OCI-LY1 (cell line): ENCODE measurements around the gene CD3E.

Experiments used
- H2AFZ ChIP-seq: fragments of 200-600 bp; sonication (generic), shearing (Covaris generic); 2 replicates; pipeline ENCODE4 v1.6.0; 2014; ENCODE audit warnings: antibody characterized with exemption, mild to moderate bottlenecking, low read length
- H3F3A ChIP-seq: fragments of 200-600 bp; sonication (generic), shearing (Covaris generic); 2 replicates; pipeline ENCODE4 v1.6.0; 2014; ENCODE audit warnings: mild to moderate bottlenecking, antibody characterized with exemption, low read length, moderate library complexity; ENCODE audit not compliant: insufficient read depth
- H3K27ac ChIP-seq: fragments of 200-600 bp; sonication (generic); 2 replicates; pipeline ENCODE4 v1.5.1; 2014; ENCODE audit warnings: low read length, mixed run types, mild to moderate bottlenecking, low read depth; ENCODE audit not compliant: poor library complexity, severe bottlenecking
- H3K27me3 ChIP-seq: fragments of 200-600 bp; sonication (generic); 2 replicates; pipeline ENCODE4 v1.6.0; 2014; ENCODE audit warnings: antibody characterized with exemption, mild to moderate bottlenecking, low read length, moderate library complexity; ENCODE audit not compliant: insufficient read depth
- H3K36me3 ChIP-seq: fragments of 200-600 bp; sonication (generic); 2 replicates; pipeline ENCODE4 v1.6.1; 2014; ENCODE audit warnings: mild to moderate bottlenecking, antibody characterized with exemption, low read length, moderate library complexity, mixed read lengths; ENCODE audit not compliant: insufficient read depth
- H3K4me1 ChIP-seq: fragments of 200-600 bp; sonication (generic); 2 replicates; pipeline ENCODE4 v1.5.1; 2014; ENCODE audit warnings: mild to moderate bottlenecking, low read length, moderate library complexity; ENCODE audit not compliant: insufficient read depth, severe bottlenecking
- H3K4me2 ChIP-seq: fragments of 200-600 bp; sonication (generic), shearing (Covaris generic); 2 replicates; pipeline ENCODE4 v1.6.1; 2014; ENCODE audit warnings: low read length
- H3K4me3 ChIP-seq: fragments of 200-600 bp; sonication (generic); 2 replicates; pipeline ENCODE4 v1.5.1; 2014; ENCODE audit warnings: low read length, low read depth, mild to moderate bottlenecking, mixed read lengths; ENCODE audit not compliant: poor library complexity, severe bottlenecking
- H3K79me2 ChIP-seq: fragments of 200-600 bp; shearing (Covaris generic); 2 replicates; pipeline ENCODE4 v1.6.1; 2016; ENCODE audit warnings: mixed run types, low read length, mixed read lengths; ENCODE audit not compliant: insufficient read depth
- H3K9ac ChIP-seq: fragments of 200-600 bp; sonication (generic), shearing (Covaris generic); 2 replicates; pipeline ENCODE4 v1.6.1; 2014; ENCODE audit warnings: mild to moderate bottlenecking, low read length, mixed read lengths
- H3K9me2 ChIP-seq: fragments of 200-600 bp; sonication (generic), shearing (Covaris generic); 2 replicates; pipeline ENCODE4 v1.6.1; 2014; ENCODE audit warnings: low read depth, mild to moderate bottlenecking, low read length, mixed read lengths
- H3K9me3 ChIP-seq: fragments of 200-600 bp; shearing (Covaris generic); 2 replicates; pipeline ENCODE4 v1.6.1; 2014; ENCODE audit warnings: low read length, mixed read lengths
- H4K20me1 ChIP-seq: fragments of 200-600 bp; sonication (generic), shearing (Covaris generic); 2 replicates; pipeline ENCODE4 v1.6.0; 2016; ENCODE audit warnings: mild to moderate bottlenecking, low read length; ENCODE audit not compliant: insufficient read depth
- EZH2 ChIP-seq: fragments of 200-600 bp; sonication (generic), shearing (Covaris generic); IDR thresholded peaks from 2 replicates; pipeline ENCODE4 v1.8.0; 2017; ENCODE audit warnings: borderline replicate concordance, mixed run types, mild to moderate bottlenecking, antibody characterized with exemption, low read length, moderate library complexity, mixed read lengths
- TF ChIP-seq, protein P1 (sequence below): fragments of 200-600 bp; sonication (generic), shearing (Covaris generic); IDR thresholded peaks from 2 replicates; pipeline ENCODE4 v1.5.1; 2017; ENCODE audit warnings: mild to moderate bottlenecking, antibody characterized with exemption, low read length, moderate library complexity, mixed read lengths

Gene CD3E

DNA sequence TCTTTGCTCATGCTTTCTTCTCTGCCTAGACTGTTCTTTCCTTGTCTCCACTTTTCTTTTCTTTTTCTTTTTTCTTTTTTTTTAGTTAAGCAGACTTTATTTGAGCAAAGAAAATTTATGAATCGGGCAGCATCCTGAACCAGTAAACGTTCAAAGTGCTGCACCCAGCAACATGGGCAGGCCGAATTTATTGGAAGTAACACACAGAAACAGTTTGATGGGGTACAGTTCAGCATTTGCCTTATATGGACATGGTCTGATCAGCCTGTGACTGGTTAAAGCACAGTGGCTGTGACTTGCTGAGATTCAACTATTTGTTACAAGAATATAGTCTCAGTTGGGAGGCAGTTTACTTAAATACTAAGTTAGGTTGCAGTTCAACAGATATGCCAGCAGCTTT is 16.0 kb downstream of the CD3E start:
- TF ChIP-seq, protein P1, sequence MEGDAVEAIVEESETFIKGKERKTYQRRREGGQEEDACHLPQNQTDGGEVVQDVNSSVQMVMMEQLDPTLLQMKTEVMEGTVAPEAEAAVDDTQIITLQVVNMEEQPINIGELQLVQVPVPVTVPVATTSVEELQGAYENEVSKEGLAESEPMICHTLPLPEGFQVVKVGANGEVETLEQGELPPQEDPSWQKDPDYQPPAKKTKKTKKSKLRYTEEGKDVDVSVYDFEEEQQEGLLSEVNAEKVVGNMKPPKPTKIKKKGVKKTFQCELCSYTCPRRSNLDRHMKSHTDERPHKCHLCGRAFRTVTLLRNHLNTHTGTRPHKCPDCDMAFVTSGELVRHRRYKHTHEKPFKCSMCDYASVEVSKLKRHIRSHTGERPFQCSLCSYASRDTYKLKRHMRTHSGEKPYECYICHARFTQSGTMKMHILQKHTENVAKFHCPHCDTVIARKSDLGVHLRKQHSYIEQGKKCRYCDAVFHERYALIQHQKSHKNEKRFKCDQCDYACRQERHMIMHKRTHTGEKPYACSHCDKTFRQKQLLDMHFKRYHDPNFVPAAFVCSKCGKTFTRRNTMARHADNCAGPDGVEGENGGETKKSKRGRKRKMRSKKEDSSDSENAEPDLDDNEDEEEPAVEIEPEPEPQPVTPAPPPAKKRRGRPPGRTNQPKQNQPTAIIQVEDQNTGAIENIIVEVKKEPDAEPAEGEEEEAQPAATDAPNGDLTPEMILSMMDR = no peak
- TF ChIP-seq EZH2 = no peak
- H3K9ac ChIP-seq = no peak overlapping the region
- peak overlapping the region; percentile 45 for H3K27ac ChIP-seq
- no peak overlapping the region for H3K4me3 ChIP-seq
- H3F3A ChIP-seq = no peaks in the 10 kb centered on the region
- H3K9me2 ChIP-seq = no peaks in the 10 kb centered on the region
- no peaks in the 10 kb centered on the region for H3K9me3 ChIP-seq
- no peaks in the 10 kb centered on the region for H4K20me1 ChIP-seq
- H3K36me3 ChIP-seq = no peaks in the 10 kb centered on the region
- no peaks in the 10 kb centered on the region for H3K79me2 ChIP-seq
- H2AFZ ChIP-seq = no peak overlapping the region
- peaks cover 54% of the 10 kb centered on the region for H3K4me1 ChIP-seq
- no peaks in the 10 kb centered on the region for H3K27me3 ChIP-seq
- no peak overlapping the region for H3K4me2 ChIP-seq

DNA sequence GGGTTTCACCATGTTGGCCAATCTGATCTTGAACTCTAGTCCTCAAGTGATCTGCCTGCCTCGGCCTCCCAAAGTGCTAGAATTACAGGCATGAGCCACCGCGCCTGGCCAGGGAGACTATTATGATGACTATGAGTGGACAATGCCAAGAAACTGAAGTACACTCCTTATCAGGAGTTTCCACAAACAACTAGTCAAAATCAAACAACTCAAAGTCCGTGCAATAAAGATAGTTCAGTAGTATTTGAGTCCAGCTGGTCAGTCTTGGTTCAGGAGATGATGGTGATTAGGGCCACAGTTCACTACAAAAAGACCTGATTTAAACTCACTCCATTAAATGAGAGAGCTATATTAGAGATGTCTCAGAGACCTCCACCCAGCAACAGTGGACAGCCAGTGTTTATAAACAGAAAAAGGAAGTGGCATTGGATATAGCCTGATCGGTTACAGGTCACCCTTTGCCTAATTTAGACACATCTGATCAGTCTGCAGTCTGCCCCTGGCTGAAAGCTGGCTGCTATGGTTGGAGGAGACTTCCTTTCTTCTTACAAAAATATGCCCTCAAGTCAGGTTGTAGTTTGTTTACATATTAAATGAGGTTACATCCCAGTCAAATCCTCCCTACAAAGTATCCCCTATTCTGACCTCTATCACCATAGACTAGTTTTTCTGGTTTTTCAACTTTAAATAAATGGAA is 17.0 kb downstream of the CD3E start:
- Histone ChIP-seq H3K9me2 (no peaks in the 10 kb centered on the region), H3K36me3 (no peaks in the 10 kb centered on the region), H3K4me2 (no peak overlapping the region), H3K9me3 (no peaks in the 10 kb centered on the region), H3K79me2 (no peaks in the 10 kb centered on the region), H3K27me3 (no peaks in the 10 kb centered on the region), H3K4me1 (peaks cover 44% of the 10 kb centered on the region), H3F3A (no peaks in the 10 kb centered on the region), H3K4me3 (no peak overlapping the region), H4K20me1 (no peaks in the 10 kb centered on the region), H2AFZ (no peak overlapping the region), H3K27ac (no peak overlapping the region), H3K9ac (no peak overlapping the region)
- no peak for TF ChIP-seq EZH2
- TF ChIP-seq, protein P1 = no peak

DNA sequence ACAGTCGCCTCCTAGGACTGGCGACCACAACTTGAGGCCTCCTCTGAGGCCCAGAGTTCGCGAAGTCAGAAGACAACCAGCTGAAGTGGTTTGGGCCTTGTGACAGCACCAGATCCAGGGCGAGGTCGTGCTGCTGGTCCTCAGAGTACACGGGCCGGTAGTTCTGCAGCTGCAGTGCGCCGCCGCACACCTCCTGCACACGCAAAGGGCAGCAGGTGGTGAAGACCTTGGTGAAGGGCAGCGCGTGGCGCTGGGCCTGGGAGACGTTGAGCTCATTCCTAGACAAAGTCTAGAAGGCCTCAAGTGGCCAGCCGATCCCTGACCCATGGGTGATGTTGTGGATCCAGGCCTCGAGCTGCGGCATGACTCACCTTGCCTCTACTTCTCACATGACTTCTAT is 18.2 kb downstream of the CD3E start:
- Histone ChIP-seq H2AFZ (no peak overlapping the region), H3K27ac (no peak overlapping the region), H4K20me1 (no peaks in the 10 kb centered on the region), H3K4me3 (no peak overlapping the region), H3K9ac (no peak overlapping the region), H3K36me3 (no peaks in the 10 kb centered on the region), H3K9me3 (no peaks in the 10 kb centered on the region), H3K4me1 (peaks cover 34% of the 10 kb centered on the region), H3F3A (no peaks in the 10 kb centered on the region), H3K79me2 (no peaks in the 10 kb centered on the region), H3K4me2 (no peak overlapping the region), H3K9me2 (no peaks in the 10 kb centered on the region), H3K27me3 (no peaks in the 10 kb centered on the region)
- TF ChIP-seq EZH2 = no peak
- TF ChIP-seq, protein P1 = no peak
